Activated CD8-positive, alpha-beta memory T cell treated with anti-CD3 and anti-CD28 coated beads, Interleukin-2, amount 50 U/mL, for 4 hours (primary cell): Measurements from ENCODE around the gene DDX39A.
"Not testable (repeated sequence)": the region's sequence is repeated elsewhere in the genome, so short reads cannot be mapped to it uniquely, and the experiment has no call there.

ENCODE experiments used
- DNase-seq: peaks from one replicate; pipeline ENCODE4 v3.0.0-alpha.2; 2020

DDX39A gene

GRCh38 chr19:14407605-14408484 lies 11.3 kb downstream of the DDX39A start:
- peak; percentile 42 for DNase-seq

GRCh38 chr19:14406645-14407401 lies 12.3 kb downstream of the DDX39A start:
- no peak for DNase-seq

- peak; percentile 89 for DNase-seq
Observed at GRCh38 chr19:14405758-14406644, 13.1 kb downstream of the DDX39A start.

- no peak for DNase-seq
Observed at GRCh38 chr19:14405380-14405757, 13.8 kb downstream of the DDX39A start.

- DNase-seq = no peak
Observed at GRCh38 chr19:14404312-14404711, 14.8 kb downstream of the DDX39A start.

- not testable (repeated sequence) for DNase-seq
Observed at GRCh38 chr19:14403145-14403930, 15.8 kb downstream of the DDX39A start.

GRCh38 chr19:14402332-14403144 lies 16.6 kb downstream of the DDX39A start:
- DNase-seq = no peak

- DNase-seq = no peak
Observed at GRCh38 chr19:14401468-14402195, 17.5 kb downstream of the DDX39A start.

GRCh38 chr19:14400951-14401431 lies 18.1 kb downstream of the DDX39A start:
- DNase-seq = no peak

GRCh38 chr19:14397168-14397567 lies 22.0 kb downstream of the DDX39A start:
- not testable (repeated sequence) for DNase-seq

GRCh38 chr19:14396730-14397129 lies 22.4 kb downstream of the DDX39A start:
- not testable (repeated sequence) for DNase-seq

- no peak for DNase-seq
Observed at GRCh38 chr19:14395710-14396336, 23.3 kb downstream of the DDX39A start.

GRCh38 chr19:14395262-14395661 lies 23.9 kb downstream of the DDX39A start:
- no peak for DNase-seq

GRCh38 chr19:14394167-14394566 lies 25.0 kb downstream of the DDX39A start:
- no peak for DNase-seq

GRCh38 chr19:14393329-14393728 lies 25.8 kb downstream of the DDX39A start:
- no peak for DNase-seq

- no peak for DNase-seq
Observed at GRCh38 chr19:14391156-14391821, 27.9 kb downstream of the DDX39A start.

GRCh38 chr19:14390548-14390947 lies 28.6 kb downstream of the DDX39A start:
- no peak for DNase-seq

GRCh38 chr19:14385492-14385891 lies 33.6 kb downstream of the DDX39A start:
- DNase-seq = no peak
